Hepatocyte (in vitro differentiated cells): ENCODE measurements around the gene TSHZ3.

Source experiments
- CTCF ChIP-seq: fragments of 200-600 bp; sonication (generic); IDR thresholded peaks from 2 replicates; pipeline ENCODE4 v1.5.1; 2016; ENCODE audit warnings: antibody characterized with exemption, mild to moderate bottlenecking; ENCODE audit not compliant: poor library complexity
- EZH2 ChIP-seq: fragments of 200-600 bp; sonication (generic); IDR thresholded peaks from 2 replicates; pipeline ENCODE4 v1.6.1; 2016; ENCODE audit warnings: antibody characterized with exemption, mild to moderate bottlenecking, borderline replicate concordance
- EZH2phosphoT487 ChIP-seq: fragments of 200-600 bp; sonication (generic); IDR thresholded peaks from one replicate; pipeline ENCODE4 v1.6.1; 2018; ENCODE audit warnings: antibody characterized with exemption, mild to moderate bottlenecking, low read depth, moderate library complexity; ENCODE audit not compliant: unreplicated experiment, severe bottlenecking

- TF ChIP-seq EZH2 (no peak), EZH2phosphoT487 (no peak), CTCF (no peak)
These were observed 78.3 kb downstream of the TSHZ3 start for GRCh38 chr19:31270897-31271296.
